Muscle of arm (tissue), 12 donors: ENCODE measurements around the gene RAB43. TPM values are rescaled to one million over a fixed set of nuclear protein-coding genes. Genes with fewer than 3 reads are reported as not detected.

Experiments
- DNase-seq: peaks from one replicate; pipeline ENCODE4 v3.0.0-alpha.2; 2013
- polyA plus RNA-seq, 12 donors: library from polyadenylated mRNA; unstranded; fragments of 120-200 nt; gene quantifications; one replicate each; pipeline ENCODE4 v1.2.1, GENCODE V29; 2013; ENCODE audit not compliant: insufficient read length in 12 of 12

Gene RAB43
- polyA plus RNA-seq, 12 donors: 1.1 to 11.2 (median 1.9) TPM; not detected in 1

DNA sequence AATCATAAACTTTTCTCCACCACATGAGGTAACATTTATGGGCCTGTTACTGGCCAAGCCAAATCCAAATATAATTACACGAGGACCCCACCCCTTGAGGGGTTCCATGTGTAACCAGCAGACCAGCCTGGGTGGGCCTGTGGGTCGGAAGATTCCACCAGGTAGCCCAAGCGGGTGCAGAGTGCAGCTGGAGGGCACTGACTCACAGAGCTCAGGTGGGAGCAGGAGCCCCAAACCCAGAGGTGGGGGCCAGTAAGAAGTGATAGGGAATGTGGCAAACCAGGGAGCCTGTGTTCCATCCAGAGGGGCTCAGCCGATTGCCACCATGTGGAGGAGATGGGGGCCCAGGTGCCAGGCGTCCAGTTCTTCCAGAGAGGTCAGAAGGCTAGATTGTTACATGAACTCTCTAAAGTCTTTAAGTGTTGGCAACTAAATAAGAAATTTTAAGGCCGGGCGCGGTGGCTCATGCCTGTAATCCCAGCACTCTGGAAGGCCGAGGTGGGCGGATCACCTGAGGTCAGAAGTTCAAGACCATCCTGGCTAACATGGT, 58.4 kb downstream of the RAB43 start:
- DNase-seq: no peak

DNA sequence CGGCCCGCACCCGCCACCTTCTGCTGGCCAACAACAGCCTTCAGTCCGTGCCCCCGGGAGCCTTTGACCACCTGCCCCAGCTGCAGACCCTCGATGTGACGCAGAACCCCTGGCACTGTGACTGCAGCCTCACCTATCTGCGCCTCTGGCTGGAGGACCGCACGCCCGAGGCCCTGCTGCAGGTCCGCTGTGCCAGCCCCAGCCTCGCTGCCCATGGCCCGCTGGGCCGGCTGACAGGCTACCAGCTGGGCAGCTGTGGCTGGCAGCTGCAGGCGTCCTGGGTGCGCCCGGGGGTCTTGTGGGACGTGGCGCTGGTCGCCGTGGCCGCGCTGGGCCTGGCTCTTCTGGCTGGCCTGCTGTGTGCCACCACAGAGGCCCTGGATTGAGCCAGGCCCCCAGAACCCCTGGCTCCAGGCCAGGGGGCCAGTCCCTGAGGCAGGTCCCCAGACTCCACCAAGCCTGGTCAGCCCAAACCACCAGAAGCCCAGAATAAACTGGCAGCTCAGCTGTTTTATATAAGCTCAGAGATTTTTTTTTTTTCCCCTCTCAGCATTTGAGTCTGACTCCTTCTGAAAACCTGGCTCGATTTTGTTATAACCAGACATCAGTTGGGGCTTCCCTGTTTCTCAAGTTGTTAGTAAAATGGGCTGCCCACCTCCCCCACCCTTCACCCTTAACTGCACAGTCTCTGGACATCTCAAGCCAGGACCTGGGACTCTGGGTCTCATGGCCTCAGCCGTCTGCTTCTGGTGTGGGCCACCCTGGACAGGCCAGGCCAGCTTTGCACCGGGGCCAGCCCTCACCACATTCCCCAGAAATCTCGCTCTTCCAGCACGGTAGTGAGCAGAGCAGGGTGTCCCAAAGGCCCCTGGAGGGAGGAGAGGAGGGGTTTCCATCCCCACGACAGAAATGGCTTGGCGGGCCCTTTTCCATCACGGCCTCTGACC, 59.4 kb downstream of the RAB43 start:
- DNase-seq: no peak

DNA sequence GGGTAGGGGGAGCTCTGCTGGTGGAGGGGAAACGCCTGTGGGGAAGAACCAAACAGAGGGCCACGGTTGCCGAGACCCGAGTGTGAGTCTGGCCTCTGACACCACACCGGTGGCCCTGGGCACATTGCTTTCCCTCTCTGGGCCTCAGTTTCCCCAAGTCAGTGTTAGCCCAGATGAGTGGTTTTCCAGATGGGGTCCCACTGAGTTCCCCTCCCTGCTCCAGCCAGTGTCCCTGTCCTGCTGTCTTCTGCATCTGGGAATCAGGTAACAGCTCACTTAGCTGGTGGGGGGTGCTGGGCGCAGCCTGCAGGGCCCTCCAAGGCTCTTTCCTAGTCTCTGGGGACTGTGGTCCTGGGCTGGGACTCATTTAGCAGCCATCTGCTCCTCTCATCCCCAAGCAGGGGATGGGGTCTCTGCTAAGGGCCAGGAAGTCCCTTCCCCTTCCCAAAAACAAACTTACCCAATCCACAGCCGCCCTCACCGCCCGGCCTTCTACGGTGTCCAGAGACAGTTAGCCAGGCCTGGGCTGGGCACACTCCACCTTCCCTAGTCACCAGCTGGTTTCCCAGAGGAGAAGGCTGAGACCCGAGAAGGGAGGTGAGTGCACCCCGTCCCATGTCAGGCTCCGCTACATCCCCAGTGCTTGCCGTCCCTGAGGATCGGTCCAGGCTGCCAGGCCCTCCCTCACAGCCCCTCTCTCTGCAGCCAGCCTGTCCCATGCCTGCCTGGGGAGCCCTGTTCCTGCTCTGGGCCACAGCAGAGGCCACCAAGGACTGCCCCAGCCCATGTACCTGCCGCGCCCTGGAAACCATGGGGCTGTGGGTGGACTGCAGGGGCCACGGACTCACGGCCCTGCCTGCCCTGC, 60.3 kb downstream of the RAB43 start:
- no peak for DNase-seq

DNA sequence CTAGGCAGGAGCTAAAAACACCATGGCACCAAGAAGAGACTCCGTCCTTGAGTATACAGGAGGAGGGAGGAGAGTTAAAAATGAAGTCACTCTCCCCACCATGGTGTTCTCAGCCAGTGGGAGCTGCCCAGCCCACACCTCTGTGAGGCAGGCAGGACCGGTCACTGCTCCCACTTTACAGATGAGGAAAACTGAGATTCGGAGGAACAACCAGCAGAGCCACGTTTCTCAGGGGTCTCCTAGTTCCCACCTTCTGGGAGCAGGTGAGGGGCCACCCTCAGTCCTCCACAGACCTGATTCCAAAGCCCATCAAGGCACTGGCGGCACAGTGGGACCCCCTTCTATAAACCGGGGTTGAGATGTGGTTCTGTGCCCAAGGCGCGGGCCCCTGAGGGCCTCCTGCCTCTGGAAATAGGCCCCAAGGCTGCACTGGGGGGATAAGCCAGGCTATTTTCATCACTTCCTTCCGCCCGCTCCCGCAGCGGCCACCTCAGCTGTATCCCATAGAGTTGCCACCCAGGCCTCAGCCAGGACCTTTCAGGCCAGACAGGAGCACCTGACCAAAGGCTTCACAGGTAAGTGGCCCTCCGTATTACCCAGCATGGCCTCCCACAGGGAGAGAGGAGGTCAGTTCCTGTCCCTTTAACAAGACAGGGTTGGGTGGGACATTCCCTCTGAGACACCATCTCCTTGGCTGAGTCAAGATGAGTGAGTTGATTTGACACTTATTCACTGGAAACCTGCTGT, 61.2 kb downstream of the RAB43 start, which contains the start of gene GP9:
GP9 (plus strand) TSS at position 504 of the 747 bp plus-strand sequence. CDS start 961 bp downstream, outside the sequence.
- DNase-seq: no peak

DNA sequence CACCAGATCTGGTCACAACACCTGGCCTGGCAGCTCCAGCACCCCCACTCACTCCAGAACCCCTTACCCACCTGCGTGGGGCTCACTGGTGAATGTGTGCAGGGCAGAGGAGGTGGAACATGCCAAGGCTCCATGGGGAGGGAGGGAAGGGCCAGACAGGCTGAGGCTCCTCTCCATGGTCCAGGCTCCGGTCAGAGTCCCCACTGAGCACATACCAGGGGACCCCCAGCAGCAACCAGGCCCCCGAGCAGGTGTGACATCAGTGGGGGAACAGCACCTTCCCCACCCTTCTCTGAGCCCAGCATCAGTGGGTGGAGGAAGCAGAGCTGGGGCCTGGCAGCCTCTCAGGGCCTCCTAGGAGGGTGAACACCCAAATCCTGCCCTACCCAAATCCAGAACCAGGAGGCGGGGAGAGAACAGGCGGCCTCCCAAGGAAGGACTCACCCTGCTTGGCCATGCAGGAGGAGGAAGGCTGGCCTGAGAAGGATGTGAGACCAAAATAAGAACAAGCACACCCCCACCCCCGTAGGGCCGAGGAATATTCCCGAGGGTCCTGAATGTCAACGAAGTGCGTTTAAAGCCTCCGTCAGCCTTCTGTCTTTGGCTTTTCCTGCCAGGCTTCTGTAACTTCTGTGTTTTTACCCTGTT, 62.2 kb downstream of the RAB43 start:
- no peak for DNase-seq

DNA sequence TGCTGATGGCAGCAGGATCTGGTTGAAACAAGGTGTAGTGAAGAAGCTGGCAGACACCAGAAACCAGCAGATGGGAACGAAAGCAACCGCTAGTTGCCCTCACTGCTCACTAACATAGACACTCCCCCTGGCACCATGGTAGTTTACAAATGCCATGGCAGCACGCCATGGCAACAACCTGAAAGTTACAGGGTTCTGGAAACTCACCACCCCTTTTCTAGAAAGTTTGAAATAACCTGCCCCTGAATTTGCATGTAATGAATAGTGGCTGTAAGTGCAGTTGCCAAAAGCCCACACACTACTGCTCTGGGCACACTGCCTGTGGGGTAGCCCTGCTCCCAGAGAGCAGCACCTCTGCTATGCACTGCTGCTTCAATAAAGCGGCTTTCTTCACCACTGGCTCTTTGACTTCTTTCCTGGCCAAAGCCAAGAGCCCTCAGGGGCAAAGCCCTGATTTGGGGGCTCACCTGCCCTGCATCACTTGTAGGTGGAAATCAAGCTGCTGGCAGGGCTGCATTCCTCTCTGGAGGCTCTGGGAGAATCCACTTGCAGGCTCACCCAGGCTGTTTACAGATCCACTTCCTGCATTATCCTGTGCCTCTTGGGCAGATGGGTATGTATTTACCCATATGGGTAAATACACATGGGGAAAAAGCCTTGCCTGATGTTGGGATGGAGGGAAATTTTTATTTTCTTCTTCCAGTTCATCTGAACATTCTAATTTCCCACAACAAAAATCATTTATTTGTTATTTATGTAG, 63.0 kb downstream of the RAB43 start:
- DNase-seq: no peak

DNA sequence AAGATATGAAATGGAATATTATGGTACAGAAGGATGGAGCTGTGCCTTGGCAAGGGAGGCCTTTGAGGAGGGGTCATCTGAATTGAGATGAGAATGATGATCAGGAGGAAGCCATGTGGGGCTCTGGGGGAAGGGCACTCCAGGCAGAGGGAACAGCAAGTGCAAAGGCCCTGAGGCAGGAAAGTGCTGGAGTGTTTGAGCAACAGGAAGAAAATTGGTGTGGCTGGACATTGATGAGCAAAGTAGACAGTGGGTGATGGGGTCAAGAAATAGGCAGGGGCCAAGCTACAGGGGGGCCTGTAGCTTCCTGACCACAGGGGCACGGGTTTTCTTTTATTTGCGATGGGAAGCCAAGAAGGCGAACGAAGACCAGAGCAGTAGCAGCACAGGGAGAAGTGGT, 64.4 kb downstream of the RAB43 start:
- no peak for DNase-seq

DNA sequence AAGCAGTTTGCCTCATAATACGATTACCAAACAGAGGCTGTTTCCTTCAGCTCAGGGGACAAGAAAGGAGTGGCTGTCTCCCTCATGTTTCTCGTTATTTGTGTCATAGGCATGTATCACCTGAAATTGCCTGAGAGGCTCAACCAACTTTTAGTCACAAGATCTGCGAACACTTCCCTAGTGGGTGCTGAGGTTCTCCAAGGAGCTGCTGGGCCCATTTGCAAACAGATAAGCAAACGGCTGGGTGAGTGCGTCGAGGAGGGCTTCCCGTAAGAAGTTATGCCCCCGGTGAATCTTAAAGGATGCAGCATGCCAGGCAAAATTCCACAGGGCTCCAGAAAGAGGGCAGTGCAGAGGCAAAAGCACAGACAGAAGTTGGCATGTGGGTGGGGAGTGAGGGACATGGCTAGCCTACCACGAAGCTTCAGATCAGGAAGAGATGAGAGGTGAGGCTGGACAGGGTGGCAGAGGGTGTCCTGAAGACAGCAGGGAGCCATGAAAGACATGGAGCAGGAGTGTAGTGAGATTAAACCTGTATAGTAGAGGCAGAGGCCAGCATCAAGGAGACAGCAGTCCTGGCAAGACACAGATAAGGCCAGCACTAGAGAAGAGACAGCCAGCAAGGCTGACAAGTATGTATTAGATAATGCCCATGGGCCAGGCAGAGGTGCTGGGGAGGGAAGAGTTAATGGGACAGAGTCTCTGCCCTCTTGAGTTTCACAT, 65.0 kb downstream of the RAB43 start:
- no peak for DNase-seq

DNA sequence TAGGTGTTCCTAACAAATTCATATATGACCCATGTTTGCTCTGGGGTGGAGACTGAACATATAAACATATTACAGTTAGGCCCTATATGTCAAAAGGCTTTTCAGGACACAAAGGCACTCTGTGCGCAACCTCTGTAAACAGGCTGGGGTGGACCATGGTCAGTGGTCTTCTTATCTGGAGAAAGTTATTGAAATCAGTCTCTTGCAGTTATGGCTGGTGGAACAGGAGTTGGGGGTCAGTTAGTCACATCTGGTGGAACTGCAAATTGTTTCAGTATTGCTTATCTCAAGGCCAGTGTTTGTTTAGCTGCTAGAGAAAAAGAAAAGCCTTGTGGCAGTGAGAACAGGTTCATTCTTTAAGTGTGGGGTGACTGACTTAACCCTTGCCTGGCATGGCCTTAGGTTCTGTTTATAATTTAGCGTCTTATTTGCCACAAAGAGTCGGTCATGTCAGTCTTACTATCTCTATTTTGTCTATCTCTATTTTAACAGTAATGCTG, 66.9 kb downstream of the RAB43 start:
- no peak for DNase-seq

DNA sequence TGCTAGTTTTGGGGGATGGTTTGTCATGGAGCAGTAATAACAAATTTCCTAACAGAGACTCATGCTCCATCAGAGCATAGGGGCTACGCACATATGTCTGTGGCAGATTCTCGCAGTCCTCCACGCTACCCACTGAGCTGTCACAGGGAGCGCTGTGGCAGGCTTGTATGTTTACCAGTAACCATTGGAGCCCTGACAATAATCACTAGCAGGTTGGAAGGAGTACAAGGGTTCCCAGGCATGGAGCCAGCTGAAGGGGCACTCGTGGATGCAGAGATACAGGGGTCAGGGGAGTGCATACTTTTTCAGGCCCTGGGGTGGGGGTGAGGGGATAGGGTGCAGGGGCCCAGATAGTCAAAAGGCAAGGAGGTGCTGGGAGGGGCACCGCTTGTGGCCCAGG, 68.9 kb downstream of the RAB43 start:
- DNase-seq: peak; percentile 43

DNA sequence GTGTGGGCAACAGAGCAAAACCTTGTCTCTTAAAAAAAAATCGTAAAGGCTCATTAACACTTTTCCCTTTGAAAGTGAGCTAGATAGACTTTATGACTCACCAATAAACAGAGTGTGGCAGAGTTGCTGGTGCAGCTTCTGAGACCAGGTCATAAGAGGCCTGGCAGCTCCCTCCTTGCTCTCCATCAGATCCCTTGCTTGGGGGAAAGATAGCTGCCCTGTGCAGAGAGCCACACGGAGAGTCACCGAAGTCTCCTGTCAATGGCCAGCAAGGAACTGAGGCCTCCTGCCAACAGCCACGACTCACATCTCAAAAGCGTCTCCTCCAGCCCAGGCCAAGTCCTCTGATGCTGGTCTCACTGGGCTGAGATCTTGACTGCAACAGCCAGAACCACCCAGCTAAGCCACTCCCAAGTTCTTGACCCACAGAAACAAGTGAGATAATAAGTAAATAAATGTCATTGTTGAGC, 69.7 kb downstream of the RAB43 start:
- DNase-seq: no peak

DNA sequence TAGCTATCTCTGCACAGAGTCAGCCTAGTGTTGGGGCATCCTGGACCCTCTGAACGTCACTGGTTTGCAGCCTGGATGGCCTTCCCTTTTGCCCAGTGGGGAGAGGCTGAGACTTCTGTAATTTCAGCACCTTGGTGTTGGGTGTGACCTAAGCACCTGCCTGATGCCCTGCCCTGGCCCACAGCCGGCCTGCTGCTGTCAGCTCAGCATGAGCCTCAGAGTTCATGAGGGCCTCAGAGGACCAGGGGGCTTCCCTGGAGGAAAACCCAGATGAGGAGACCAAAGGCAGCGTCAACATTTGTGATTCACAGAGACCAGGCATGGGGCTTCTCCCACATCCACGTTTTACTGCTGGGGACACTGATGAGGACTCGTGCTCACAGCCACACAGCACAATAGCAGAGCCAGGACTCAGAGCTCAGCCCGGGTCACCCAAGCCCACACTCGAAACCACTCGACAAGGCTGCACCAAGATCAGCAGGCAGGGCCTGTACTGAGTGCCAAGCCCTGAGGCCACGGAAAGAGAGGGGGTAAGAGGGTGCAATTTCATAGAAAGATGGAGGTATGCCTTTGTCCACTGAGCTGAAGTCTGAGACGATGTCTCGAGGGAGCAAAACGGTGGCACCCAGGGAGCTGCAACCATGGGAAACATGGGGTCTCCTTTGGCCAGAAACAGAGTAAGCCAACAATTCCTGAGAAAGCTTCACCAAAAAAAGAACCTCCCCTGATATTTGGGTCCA, 70.9 kb downstream of the RAB43 start:
- no peak for DNase-seq

DNA sequence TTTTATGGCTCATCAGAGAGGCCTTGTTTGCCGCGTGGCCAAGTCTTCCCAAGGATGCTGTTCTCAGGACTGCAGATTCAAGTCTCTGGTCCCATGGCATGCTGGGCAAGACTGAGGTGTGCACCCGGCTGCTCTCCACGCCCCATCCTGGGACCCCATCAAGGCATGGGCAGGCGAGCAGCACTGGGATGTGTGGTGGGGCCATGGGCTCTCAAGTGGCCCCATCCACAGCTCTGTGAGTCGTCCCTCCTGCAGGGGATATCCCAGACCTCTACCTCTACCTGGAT, 74.1 kb downstream of the RAB43 start:
- DNase-seq: no peak

DNA sequence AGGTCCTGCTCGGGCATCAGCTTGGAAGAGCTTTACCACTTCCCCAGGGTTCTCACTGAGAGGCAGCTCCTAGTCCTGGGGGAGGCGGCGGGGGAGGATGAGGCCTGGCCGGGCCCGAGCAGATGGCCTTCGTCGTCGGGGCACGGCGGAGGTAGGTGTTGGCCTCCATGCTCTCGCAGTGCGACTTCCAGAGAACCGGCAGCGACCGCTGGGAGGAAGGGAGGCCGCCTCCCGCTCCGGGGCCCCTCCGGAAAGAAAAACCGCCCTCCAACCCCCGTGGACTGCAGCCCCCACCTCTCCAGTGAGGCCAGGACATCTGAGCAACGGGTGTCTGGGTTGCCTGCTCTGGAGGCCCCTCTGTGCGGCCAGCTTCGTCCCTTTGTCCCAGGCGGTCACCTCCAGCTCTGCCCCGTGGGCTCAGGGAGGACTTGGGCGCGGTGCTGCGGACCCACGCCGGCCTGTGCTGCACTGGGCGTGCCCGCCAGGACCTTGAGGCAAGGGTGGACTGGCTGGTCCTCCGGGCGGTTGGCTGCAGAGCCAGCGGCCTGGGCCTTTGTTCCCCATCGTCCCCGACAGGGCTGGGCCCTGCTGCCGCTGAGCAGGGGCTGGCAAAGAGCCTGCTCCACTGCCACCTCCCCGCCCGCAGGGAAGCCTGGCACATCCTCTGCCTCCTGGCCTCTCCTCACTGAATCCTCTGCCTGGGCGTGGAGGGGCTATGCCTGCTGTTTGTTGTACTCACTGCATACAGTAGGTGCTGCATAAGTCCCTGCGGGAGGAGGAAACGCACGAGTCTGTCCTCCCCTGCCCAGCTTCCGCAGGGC, 74.7 kb downstream of the RAB43 start:
- no peak for DNase-seq

DNA sequence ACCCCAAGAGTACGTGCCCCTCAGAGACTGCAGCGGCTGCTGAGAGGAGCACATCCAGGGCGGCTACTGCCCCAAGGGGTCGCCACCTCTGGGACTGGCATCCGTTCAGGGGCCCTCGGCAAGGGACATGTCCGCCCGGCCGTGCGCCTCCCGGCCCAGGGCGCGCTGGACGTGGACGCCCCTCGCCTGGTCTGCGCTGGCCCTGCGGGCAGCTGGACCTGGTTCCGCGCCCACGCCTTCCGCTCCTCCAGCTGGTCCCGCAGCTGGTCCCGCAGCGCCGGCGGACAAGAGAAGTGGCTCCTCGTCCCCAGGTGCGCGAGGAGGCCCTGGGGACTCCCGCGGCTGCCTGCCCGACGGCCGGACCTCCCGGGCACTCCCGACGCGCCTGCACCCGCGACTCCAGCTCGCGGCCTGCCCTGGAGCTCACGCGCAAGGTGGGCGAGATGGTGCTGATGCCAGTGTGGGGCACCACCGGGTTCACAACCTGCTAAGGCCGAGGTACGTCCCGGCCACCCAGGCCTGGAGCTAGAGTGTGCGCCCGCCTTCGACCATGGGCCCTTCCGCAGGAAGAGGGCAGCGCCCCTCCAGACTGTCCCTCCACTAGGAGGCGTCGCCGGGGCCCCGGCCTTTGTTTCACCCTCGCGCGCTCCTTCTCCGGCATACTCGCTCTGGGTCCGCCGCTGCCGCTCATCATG, 75.4 kb downstream of the RAB43 start:
- no peak for DNase-seq

DNA sequence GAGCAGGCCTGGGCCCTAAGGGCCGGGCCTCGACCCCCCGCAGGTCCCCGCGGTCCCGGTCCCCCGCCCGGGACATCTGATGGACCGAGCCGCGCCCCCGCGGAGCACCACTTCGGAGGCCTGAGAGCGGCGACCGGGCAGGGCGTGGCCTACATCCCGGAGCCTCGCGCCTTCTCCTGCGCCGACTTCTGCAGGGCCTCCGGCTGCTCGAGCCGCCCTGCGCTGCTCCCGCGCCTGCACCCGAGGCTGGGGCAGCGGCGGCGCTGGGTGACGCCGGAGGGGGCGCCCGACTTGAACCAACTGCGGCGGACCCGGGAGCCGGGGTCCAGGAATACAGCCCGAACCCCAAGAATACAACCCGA, 75.9 kb downstream of the RAB43 start:
- DNase-seq: no peak

DNA sequence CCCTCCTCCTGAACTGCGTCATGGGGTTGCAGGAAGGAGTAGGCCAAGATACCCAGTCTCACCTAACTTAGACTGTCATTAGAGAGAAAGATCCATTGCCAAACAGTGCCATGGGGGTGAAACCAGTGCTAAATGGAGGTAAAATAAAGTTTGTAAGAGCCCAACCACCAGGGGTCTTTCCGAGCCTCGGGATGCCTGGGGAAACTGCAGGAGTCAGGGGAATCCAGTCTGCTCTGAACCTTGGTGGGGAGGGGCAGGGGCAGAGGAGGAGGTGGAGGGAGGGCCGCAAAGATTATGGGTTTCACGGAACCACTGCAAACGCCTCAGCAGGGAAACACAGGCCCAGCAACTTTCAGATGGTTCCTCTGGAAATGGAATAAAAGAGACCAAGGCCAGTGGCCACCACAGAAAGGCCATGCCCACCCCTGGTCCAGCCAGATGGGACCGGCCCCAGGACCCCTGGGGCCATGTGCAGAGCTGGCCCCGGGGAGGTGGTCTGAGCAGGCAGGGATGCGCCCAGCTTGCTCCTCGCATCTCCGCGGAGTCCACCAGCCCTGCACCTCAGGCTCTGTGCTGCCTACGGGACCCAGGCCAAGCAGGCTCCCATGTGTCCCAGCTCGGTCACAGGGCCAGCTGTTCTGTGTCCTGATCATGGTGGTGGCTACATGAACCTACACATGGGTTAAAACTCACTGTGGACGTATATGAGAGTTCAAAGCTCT, 80.9 kb downstream of the RAB43 start:
- DNase-seq: no peak
